ENCODE results near the gene MACROD2. TPM values are rescaled to one million over a fixed set of nuclear protein-coding genes. Genes with fewer than 3 reads are reported as not detected.

Gene MACROD2
- total and polyA plus RNA-seq, 11 donors: 0.54 to 5.4 (median 2.4) TPM

DNA sequence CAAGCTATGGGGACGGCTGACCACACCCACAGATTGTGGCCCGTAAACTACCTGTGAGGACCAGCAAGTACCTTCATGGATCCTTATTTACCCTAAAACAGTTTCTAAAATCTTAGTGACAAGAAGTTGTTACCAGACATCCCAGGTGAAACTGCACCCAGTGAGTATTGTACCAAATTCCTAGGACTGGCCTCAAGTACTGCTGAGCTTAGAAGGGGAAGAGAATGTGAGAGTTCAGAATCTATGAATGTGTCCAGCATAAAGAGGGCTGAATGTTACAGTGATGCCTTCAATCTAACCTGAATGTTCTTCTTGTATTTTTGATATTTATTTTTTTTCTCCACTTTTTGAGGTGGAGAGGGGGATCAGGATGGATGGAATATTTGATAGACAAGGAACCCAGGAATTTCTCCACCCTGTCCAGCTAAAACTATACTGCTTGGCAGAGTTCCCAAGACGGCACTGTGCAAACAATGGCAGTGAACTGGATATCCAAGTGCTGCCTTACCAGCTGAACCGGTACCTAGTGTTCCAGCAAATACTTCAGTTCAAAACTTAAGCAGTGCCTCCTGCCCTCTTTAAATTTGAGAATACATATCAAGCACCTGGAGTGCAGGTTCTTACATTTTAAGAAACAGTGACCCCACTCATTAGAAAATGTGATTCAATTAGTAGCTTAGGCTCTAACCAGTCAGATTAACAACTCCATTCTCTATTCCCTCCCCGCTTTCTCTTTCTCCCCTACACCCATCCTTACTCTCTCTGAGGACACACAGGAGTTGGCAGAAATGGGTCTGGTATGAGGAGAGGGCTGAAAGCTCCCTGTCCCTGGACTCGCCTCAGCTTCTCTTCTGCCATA lies 769.4 kb downstream of the MACROD2 start:
- Histone ChIP-seq H3K4me1 (no peaks in the 10 kb centered on the region), H3K9me3 (no peaks in the 10 kb centered on the region), H3K27me3 (no peaks in the 10 kb centered on the region), H3K36me3 (no peaks in the 10 kb centered on the region), H3K27ac (no peak overlapping the region), H3K4me3 (no peak overlapping the region)
- no peak for TF ChIP-seq POLR2A (IDR thresholded peaks at IDR 0.05)
- TF ChIP-seq, protein P1, sequence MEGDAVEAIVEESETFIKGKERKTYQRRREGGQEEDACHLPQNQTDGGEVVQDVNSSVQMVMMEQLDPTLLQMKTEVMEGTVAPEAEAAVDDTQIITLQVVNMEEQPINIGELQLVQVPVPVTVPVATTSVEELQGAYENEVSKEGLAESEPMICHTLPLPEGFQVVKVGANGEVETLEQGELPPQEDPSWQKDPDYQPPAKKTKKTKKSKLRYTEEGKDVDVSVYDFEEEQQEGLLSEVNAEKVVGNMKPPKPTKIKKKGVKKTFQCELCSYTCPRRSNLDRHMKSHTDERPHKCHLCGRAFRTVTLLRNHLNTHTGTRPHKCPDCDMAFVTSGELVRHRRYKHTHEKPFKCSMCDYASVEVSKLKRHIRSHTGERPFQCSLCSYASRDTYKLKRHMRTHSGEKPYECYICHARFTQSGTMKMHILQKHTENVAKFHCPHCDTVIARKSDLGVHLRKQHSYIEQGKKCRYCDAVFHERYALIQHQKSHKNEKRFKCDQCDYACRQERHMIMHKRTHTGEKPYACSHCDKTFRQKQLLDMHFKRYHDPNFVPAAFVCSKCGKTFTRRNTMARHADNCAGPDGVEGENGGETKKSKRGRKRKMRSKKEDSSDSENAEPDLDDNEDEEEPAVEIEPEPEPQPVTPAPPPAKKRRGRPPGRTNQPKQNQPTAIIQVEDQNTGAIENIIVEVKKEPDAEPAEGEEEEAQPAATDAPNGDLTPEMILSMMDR (IDR thresholded peaks at IDR 0.05): no peak
- WGBS, 4 donors: 70 to 83% (median 76%) methylated on average over 6 of the region's 6 CpGs
- intact Hi-C loops (cut with DNase I): no loop called here
- DNase-seq (no peak), ATAC-seq (no peak)

DNA sequence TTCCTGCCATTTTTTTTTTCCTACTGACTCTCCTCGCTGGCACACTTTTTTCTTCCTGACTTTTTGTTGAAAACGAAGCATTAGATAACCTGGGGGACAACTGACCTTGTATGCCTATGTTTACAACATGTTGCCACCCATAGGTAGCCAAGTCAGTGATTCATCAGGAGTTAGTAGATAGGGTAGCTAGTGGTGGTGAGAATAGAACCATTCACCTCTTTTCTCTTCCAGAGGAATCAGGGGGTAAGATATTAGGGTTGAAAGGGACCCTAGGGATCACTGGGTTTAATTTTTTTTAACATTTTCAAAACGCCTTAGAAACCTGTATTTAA lies 770.0 kb downstream of the MACROD2 start:
- H3K9me3 ChIP-seq: peaks cover 0 to 5% (median 0%) of the 10 kb centered on the region in 12 donors
- H3K36me3 ChIP-seq: no peaks in the 10 kb centered on the region
- ATAC-seq: no peak
- H3K4me1 ChIP-seq: no peaks in the 10 kb centered on the region
- no peak overlapping the region for H3K27ac ChIP-seq
- DNase-seq: no peak
- no peak overlapping the region for H3K4me3 ChIP-seq
- intact Hi-C loops (cut with DNase I): no loop called here
- TF ChIP-seq, protein P1 (IDR thresholded peaks at IDR 0.05): no peak
- no peak for TF ChIP-seq POLR2A (IDR thresholded peaks at IDR 0.05)
- no peaks in the 10 kb centered on the region for H3K27me3 ChIP-seq
- WGBS, 4 donors: 55 to 77% (median 72%) methylated on average over 3 of the region's 3 CpGs

DNA sequence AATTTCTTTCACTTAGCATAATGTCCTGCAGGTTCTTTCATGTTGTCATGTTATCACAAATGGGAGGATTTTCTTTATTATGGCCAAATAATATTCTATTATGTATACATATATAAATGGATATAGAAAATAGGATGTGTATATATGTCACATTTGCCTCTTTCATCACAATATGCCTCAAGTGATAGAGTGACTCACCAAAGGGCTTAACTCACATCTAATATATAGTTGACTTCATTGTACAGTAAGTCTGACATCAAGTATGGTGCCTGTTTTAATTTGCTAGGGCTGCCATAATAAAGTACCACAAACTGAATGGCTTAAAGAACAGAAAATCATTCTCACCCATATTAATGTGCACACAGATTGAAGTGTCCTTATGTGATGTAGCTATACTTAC lies 778.2 kb downstream of the MACROD2 start:
- intact Hi-C loops (cut with DNase I): no loop called here
- no peak for TF ChIP-seq POLR2A (IDR thresholded peaks at IDR 0.05)
- TF ChIP-seq, protein P1 (IDR thresholded peaks at IDR 0.05): no peak
- ATAC-seq (no peak), DNase-seq (no peak)
- Histone ChIP-seq H3K4me1 (no peaks in the 10 kb centered on the region), H3K36me3 (no peaks in the 10 kb centered on the region), H3K27me3 (no peaks in the 10 kb centered on the region), H3K27ac (no peak overlapping the region), H3K4me3 (no peak overlapping the region), H3K9me3 (peaks cover 0 to 7% (median 0%) of the 10 kb centered on the region in 12 donors)

DNA sequence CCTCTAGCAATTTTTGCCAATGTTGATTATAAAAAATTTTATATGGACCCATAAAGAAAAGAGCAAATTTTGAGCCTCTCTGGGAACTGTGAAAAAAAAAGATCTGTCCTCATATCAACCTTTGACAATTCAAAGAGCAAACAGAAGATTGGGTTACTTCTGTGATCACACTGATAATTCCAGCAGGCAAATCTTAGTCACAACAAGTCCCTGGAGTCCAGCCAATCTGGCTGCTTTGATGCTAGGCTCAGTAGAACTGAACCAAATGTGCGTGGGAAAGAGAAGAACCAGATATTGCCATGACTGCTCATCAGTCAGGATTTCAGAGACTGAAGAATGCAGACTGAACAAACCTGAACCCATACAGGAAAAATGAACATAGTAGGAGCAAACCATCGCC lies 780.5 kb downstream of the MACROD2 start:
- H3K4me1 ChIP-seq: no peaks in the 10 kb centered on the region
- DNase-seq (no peak), ATAC-seq (no peak)
- H3K9me3 ChIP-seq: no peaks in the 10 kb centered on the region
- WGBS, 4 donors: 55 to 67% (median 62%) methylated on average over 2 of the region's 2 CpGs
- no peak for TF ChIP-seq POLR2A (IDR thresholded peaks at IDR 0.05)
- TF ChIP-seq, protein P1 (IDR thresholded peaks at IDR 0.05): no peak
- no peaks in the 10 kb centered on the region for H3K27me3 ChIP-seq
- intact Hi-C loops (cut with DNase I): no loop called here
- H3K27ac ChIP-seq: no peak overlapping the region
- H3K36me3 ChIP-seq: no peaks in the 10 kb centered on the region
- H3K4me3 ChIP-seq: no peak overlapping the region
